NCI-H748 (cell line): Measurements from ENCODE around the gene SOX8.
"Not testable (repeated sequence)": the region's sequence is repeated elsewhere in the genome, so short reads cannot be mapped to it uniquely, and the experiment has no call there.

Source experiments
- DNase-seq: peaks from one replicate; lab custom pipeline; 2025; ENCODE audit not compliant: unreplicated experiment; lab: John Stamatoyannopoulos, UW

SOX8 gene

DNA sequence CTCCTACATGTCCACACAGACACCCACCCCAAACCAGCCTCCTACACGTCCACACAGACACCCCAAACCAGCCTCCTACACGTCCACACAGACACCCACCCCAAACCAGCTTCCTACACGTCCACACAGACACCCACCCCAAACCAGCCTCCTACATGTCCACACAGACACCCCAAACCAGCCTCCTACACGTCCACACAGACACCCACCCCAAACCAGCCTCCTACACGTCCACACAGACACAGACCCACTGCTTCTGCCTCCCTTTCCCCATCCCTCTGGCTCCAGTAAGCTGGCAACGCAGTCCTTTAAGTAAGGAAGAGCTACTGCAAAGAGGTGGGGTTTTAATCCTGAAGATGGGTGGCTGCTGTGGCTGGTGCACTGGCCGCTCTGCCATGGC, 27.8 kb upstream of the SOX8 start:
- not testable (repeated sequence) for DNase-seq

- DNase-seq = not testable (repeated sequence)
These were observed 25.8 kb upstream of the SOX8 start for GRCh38 chr16:955766-956165.

DNA sequence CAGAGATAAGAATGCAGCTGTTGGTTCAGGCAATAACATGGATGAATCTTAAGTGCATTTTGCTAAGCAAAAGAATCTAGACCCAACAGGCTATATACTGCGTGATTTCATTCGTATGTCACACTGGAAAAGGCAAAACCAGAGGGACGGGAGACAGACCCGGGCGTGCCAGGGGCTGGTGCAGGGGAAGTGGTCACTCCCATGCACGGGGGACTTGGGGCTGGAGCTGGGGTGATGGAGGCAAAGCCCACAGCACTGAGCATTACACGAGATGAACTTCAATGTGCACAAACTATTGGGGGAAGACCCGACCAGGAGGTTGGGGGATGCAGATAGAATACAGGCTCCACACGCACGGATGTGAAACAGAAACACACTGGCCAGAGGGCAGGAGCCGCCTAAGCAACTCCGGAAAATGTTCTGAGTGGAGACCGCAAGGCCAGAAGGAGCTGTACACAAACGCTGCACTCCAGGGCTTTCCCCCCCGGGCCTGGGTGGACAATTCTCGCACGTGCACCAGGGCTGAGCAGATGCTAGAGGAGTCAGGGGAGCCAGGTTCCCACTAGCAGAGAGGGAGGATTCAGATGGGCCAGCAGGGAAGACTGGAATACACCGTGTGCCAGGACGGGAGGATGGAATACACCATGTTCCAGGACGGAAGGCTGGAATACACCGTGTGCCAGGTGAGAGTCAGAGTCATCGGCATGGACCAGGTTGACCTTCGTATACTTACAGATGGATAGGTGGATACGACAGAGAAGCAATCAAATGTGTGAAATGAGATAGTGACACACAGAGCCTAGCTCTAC, 22.1 kb upstream of the SOX8 start:
- no peak for DNase-seq

DNA sequence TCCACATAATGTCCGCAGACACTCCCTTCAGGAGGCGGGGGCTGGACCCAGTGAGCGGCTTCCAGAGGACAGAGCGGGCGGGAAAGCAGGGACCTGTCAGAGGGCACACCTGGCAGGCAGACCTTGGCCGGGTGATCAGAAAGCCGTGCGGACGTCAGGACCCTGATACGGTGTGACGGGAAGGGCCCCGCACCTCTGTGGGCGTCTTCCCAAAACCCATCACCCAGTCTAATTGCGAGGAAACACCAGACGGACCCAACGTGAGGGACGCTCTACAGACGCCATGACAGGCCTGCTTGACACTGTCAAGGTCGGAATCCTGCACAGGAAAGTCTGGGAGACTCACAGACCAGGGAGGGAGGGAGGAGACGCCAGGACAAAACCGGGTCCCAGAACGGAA, 19.2 kb upstream of the SOX8 start:
- DNase-seq = no peak

- DNase-seq = no peak
These were observed 18.4 kb upstream of the SOX8 start for GRCh38 chr16:962901-963814.

- DNase-seq = no peak
These were observed 17.7 kb upstream of the SOX8 start for GRCh38 chr16:963913-964312.

DNA sequence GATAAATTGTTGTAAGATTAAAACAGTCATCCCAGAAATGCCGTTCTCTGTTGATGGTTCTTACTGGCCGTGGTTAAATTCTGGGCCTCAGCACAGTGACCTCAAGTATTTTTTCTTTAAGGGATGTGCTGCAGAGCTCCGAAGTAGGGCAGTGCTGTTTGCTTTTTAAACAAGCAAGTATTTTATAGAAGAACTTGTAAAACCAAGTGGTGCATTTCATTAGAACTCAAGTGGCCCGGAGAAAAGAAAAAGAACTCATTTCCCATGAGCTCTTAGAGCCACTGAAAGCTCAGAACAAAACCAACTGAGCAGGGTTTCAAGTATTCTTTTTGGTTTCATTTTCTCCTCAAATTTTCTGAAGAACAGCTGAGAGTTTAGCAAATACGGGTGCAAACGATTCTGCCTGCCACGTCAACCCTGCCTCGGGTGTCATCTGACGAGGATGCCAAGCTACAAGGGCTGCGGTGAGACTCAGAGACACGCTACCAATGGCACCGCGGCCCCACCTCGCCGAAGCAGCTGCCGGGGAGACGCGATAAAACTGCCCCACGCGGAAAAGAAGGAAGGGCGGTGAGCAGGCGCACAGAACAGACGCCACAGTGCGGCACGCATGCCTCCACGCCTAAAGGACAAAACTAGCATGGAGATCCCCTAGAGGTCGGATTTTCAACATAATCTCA, 17.1 kb upstream of the SOX8 start:
- no peak for DNase-seq

- DNase-seq = no peak
These were observed 16.6 kb upstream of the SOX8 start for GRCh38 chr16:965036-965395.

- no peak for DNase-seq
These were observed 16.1 kb upstream of the SOX8 start for GRCh38 chr16:965487-965886.

GRCh38 chr16:966035-966434, 15.5 kb upstream of the SOX8 start:
- DNase-seq = no peak

DNA sequence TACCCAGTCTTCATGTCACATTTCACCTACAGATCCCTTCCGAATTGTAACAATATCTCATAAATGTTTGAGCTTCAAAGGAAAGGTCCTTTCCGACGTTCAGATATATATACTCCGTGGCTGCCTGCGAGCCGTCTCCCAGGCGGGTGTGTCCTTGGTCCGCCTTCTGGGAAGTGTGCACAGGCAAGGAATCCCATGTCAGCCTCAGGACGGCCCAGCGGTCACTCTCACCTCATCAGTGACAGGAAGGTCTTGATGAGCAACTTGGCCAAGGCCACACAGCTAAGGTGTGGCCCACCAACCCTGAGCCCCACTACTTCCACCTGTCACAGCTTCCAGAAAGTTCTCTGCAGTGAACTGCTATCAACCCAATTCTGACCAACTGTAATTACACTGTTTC, 15.1 kb upstream of the SOX8 start:
- DNase-seq = no peak

GRCh38 chr16:967077-967541, 14.5 kb upstream of the SOX8 start:
- no peak for DNase-seq

DNA sequence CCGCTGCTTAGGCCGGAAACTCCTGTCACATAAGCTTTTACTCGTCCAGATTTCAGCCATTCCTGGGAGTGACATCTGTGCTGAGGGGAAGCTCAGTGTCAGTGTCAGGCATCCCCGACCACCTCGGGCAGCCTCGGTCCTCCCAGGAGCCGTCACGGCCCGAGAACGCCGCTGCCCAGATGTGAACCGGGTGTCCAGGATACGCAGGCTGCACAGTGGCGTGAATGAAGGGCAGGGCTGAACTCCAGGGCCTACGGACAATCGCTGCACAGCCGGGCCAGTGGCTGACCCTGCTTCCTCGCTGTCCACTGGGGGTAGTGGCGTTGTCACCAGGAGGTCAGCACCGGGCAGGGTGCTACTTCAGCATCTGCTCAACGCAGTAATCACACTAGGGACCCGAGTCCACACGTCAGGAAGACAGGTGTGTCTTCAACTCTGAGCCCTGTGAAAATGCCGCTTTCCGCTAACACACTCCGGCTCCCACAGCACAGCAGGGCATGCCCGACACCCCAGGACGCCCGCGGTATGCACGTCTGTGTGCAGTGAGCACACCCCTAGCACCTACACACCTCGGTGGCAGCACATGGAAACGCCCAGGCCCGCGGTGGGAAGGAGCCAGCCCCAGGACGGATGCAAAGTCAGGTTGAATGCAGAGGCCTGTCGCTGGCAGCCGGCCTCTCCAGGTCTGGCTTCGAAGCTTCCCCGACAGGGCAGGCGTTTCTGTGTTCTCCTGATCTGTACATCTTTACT, 13.8 kb upstream of the SOX8 start:
- DNase-seq = no peak

- DNase-seq = no peak
These were observed 12.9 kb upstream of the SOX8 start for GRCh38 chr16:968620-969019.

DNA sequence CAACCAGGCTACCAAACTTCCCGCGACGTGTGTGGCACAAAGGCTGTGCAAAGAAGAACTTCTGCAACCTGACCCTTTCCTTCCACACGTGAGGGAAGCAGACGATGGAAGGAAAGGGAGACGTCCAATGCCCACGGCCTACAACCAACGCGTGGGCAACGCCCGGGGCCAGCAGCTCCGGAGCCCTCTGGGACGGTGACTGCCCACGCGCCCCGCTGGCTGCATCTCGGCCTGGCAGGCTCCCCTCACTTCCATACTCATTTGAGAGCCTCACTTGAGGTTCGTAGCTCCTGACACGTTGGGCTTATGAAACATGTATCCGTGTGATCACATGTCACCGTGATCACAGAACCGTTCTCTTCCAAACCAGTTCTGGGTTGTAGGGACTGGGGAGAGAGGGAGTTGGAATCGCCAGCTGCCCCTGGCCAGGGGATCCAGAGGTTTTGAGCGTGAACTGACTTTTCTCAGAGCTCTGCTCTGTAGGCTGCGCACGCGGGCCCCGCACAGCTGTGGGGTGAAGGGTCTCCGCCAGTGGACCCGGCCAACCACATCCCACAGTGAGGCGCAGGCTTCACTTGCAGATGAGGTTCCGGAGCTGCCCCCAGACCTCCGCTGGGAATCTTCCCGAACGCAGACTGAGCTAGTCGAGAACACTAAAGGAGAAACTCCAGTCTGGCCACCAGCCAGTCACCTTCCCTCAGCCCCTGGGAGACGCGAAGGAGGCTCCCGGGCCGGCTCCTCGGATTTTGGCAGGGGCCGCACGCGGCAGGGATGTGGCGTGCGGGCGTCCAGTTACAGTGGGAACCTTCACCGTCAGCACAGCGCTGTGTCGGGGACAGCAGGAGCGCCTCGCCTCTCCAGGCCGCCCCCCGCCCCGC, 11.8 kb upstream of the SOX8 start:
- no peak for DNase-seq

DNA sequence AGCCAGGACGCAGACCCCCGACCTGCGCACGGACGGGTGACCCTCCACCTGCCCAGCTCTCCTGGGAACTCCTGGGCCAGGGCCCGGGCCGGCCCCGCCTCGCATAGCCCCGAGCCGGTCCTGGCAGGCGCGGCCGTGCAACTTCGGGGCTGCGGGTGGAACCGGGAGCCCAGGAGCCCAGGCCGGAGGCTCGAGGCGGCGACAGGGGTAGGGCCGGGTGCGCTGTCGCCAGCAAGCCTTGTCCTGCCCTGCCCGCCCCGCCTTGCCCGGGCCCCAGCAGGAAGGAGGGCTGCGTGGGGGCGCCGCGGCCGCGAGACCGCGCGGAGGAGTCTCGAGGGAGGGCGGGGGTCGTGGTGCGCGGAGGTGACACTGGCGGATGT, 11.2 kb upstream of the SOX8 start:
- no peak for DNase-seq

GRCh38 chr16:970766-971581, 10.6 kb upstream of the SOX8 start, which contains the start of gene LMF1:
Gene LMF1 (minus strand): TSS chr16:970984. CDS start chr16:970980, 4 bp downstream.
- peak; percentile 84 for DNase-seq

GRCh38 chr16:971582-971905, 10.0 kb upstream of the SOX8 start:
- DNase-seq = no peak

- DNase-seq = no peak
These were observed 9.6 kb upstream of the SOX8 start for GRCh38 chr16:971981-972315.
